ENCODE measurements around the gene RNF4.
A peak's percentile ranks its signal among the peaks of the same experiment; 100 is the strongest.
"Not testable (repeated sequence)": the region's sequence is repeated elsewhere in the genome, so short reads cannot be mapped to it uniquely, and the experiment has no call there.

RNF4 gene, protein sequence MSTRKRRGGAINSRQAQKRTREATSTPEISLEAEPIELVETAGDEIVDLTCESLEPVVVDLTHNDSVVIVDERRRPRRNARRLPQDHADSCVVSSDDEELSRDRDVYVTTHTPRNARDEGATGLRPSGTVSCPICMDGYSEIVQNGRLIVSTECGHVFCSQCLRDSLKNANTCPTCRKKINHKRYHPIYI

DNA sequence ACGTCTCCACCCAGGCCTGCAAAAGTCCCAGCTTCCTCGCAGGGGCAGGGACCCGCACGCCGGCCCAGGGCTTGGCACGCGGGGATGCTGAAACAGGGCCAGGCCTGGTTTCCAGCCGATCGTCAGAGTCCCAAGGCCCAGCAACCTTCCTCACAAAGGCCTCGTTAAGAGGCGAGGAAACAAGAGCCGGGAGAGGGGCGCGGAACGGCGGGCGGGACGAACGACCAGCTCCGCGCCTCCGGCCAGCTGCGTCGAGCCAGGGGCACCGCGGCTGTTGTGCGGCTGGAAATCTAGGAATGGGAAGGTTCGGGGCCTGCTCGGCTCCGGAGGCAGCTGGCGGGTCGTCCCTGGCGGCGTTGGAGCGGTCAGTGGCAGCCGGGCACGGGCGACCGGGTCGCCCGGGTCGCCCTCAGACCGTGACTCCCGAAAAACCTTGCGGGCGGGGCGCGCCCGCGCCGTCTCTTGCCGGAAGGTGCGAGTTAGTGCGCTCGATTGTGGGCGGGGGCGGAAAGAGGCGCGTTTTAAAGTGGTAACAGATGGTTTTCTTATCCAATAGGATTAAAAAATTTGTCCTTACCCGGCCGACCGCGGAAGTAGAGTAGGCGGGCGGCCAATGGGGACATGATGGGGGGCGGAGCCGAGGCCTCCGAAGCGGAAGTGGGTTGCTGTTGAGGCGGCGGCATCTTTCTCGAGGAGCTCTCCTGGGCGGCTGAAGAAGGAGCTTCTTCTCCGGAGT is at the start of gene RNF4:
RNF4 (plus strand) TSS at position 651 of the 736 bp plus-strand sequence. CDS start 21,388 bp downstream, outside the sequence.
- DNase-seq = peak; percentile 97

DNA sequence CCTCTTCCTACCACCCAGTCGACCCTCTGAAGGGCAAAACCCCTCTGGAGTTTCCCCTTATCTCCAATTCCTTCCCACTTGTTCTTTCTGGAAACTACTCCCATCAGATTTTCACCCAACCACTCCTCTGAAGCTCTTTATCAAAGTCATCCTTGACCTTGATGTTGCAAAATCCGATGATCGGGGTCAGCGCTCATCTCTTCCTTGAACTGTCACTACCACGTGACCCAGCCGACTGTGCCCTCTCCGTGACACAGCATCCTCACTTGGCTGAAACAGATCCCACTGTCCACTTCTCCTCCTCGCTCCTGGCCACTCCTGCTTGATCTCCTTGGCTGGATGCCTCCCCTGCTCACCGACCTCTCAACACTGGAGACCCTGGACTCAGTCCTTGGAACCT is 49.1 kb upstream of the RNF4 start:
- DNase-seq = peak; percentile 57

DNA sequence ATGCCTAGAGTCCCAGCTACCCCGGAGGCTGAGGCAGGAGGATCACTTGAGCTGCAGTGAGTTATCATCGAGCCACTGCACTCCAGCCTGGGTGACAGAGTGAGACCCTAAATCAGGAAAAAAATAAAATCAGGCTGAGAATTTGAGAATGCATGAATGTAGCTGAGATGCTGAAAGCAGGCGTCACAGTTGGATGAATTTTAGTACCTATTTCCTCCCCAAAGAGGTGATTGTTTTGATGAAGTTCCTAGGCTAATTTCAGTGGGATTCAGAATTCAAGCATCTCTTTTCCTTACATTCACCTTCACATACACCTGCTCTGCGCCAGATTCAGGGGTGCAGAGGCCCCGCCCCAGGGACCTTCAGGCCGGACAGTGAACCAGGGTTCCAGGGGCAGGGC is 47.0 kb upstream of the RNF4 start:
- DNase-seq = no peak

DNA sequence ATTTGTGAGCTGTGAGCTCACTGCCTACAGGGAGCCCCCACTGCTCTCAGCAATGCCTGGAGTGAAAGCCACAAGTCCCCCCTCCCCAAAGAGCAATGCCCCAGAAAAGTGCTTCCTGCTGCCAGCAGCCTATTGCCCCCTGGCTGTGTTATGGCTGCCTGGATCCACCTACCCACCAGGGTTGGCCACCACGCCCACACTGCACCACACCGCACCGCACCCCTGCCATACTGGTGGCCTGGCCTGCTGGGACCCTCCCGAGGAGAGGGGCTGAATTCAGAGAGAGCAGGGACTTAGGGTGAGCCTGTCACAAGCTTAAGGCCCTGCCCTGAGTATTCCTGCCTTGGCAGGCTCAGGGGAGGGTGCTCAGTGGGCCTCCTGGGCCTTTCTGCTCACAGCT is 45.8 kb upstream of the RNF4 start:
- DNase-seq = no peak

DNA sequence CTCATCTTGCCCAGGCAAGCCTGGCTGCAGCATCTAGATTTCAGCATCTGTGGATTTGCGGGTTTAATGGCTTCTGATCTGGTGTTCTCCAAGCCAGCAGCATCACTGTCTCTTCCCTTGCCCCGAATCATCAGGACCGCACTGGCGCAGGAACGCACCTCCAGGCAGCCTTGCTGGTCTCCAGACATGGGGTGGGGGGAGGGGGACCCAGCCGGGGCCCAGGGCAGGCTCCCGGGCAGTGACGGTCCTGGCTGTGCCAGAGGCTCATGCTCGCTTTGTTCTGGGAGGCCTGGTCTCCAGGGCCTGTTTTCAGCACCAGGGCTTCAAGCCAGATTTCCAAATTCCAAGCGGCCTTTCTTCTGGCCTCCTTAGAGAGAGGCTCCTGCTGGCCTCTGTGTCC is 45.2 kb upstream of the RNF4 start:
- DNase-seq = no peak

DNA sequence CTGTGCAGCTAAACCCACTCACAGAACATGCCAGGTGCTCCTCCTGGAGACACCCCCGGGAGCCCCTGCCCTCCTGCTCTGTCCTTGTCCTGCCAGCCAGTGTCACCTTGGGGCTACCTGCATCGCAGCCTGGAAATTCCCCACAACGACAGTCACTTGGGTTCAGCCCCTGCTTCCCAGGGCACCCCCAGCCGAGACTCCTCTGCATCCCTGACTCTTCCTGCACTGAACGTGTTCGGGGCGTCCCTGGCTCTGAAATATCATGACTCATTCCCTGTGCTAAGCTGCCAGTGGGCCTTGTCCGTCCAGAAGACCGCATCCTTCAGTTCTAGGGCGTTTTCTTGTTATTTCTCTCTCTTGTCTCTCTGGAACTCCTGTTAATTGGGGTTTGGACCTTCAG is 44.3 kb upstream of the RNF4 start:
- DNase-seq = no peak

DNA sequence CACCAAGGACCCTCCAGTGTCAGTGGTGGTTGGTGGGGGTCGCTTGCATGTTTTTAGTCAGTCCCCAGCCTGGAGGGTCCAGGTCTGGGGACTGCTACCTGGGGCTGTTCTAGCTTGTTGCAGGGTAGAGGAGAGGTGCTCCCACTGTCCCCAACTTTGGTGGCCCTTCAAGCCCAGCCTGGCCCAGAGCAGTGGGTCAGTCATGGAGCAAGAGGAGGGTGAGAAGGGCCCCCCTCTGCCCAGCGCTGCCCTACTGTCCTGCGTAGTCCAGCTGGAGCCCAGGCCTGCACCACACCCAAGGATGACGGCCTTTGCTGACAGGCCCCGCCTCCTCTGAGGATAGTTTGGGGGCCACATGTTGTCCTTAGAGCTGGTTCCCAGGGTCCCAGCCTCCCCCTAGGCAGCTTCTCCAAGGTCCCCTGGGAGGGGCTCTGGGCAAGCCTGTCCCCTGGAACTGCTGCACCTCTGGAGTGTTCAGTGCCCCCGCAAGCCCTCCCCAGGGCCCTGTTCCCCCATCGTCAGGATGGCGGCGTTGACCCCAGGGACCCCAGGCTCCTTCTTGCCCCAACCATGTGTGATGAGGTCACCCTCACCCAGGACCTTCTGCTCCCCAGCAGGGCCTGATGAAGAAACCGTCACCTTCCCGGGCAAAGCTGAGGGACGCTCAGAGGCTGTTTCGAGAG is 43.4 kb upstream of the RNF4 start:
- DNase-seq = no peak

DNA sequence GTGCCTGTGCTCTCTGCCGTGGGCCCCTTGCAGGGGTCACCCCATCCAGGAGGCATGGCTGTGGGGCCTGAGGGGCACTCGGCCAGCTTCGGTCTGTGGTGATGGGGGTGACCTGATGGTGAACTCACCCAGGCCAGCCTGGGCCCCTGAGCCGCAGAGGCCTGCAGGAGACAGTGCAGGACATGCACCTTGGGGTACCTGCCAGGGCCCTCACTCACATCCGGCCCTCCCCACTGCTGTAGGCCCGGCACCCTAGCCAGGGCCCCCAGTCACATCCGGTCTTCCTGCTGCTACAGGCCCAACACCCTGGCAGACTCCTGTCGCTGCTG is 42.9 kb upstream of the RNF4 start:
- no peak for DNase-seq

DNA sequence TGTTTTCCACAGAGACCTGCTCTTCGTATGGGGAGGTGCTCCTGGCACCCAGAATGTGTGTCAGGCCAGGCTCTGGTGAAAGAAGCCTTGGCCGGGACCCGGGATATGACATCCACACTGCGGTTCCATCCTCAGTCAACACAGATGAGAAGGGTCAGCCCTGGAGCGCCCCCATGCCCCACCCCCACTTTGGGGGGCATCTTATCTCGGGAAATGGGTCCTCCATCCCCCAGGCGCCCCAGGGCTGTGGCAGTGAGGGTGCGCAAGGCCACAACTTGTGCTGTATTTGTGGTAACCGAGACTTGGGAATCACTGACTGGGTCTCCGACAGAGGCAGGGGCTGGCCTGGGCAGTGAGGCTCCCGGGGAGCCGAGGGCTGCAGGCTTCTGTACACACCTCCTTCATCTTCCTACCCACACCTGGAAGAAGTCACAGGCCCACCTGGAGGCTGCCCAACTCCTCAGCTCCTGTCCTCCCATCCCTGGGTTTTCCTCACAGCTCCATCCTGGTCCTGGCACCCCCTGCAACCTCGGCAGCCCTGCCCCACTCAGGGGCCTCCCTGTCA is 42.1 kb upstream of the RNF4 start:
- no peak for DNase-seq

DNA sequence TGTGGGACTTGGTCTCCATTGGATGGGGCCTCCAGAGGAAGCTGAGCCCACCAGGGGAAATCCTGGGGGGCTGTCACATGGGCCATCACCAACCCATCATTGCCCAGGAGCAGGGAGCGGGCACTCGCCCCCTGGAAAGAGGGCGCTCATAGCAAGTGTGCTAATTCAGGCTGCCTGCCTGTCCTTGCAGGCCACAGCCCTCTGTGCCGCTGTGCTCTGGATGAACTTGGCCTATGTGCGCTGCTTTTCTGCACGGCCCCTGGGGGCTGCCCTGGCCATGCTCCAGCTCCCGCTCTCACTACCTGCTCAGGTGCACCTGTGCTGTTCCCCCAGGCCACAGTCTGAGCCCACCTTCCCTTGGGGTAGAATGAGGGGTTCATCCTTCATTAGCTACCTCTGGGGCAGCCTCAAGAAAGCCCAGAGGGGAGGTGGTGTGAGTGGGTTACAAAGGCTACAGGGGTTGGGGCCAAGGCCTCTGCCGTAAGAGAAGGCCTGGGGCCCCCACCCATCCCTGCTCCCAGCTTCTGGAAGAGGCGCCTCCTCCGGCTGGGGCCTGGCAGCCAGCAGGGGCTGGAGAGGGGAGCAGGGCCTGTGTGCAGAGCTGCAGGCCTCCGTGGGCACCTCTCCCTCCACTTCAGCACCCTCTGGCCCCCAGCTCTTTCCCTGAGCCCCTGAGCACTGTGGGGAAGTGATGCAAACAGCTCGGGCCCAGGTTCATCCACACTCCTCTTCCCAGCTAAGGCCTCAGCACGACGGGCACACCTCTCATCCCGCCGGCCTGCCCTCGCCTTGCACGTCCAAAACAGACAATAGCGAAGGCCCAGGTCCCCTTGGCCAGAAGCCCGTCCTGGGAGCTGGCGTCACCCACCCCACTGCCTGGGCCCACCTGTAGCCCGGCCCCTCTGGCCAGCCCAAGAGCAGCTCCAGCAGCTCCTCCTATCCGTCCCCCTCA is 41.2 kb upstream of the RNF4 start:
- DNase-seq = no peak

DNA sequence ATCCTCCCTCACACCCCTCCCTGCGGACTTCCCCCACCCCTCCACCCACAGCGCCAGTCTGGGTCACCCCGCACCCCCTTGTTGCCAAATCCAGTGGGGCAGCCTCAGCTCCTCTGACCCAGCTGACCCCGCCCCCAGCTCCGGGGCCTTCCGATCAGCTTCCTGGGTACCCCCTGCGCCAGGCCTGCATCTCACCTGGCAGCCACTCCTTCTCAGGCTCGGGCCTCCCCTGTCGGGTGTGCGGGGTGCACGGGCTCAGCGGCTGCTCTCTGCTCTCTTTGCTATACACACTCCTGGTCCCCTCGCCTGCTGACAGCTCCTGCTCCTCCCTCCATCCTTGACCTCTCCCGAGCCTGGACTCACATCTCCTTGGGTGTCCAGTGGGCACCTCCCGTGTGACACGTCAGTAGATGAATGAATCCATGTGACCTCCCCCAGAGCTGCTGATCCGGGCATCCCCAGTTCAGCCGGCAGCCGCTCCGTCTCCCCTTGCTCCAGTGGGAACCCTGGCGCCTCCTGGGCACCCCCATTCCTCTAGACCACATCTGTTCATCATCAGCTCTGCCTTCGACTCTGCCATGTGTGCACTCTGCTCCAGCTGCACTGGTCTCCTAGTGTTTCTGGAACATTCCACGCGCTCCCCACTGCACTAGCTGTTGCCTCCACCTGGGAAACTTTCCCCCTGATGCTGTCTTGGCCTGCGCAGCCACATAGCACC is 40.3 kb upstream of the RNF4 start:
- DNase-seq = no peak

DNA sequence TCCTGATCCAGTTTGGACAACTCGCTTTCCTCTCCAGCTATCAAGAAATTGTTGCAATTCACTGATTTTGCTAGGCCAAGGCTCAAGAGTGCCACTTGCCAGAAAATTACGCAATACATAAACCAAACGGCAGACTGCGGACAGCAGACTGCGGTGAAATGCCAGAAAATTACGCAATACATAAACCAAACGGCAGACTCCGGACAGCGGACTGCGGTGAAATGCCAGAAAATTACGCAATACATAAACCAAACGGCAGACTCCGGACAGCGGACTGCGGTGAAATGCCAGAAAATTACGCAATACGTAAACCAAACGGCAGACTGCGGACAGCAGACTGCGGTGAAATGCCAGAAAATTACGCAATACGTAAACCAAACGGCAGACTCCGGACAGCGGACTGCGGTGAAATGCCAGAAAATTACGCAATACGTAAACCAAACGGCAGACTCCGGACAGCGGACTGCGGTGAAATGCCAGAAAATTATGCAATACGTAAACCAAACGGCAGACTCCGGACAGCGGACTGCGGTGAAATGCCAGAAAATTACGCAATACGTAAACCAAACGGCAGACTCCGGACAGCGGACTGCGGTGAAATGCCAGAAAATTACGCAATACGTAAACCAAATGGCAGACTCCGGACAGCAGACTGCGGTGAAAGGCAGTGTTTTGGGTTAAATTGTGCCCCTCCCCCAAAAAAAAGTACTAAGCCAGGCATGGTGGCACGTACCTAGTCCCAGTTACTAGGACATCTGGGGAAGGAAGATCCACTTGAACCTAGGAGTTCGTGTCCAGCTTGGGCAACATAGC is 38.8 kb upstream of the RNF4 start:
- not testable (repeated sequence) for DNase-seq

DNA sequence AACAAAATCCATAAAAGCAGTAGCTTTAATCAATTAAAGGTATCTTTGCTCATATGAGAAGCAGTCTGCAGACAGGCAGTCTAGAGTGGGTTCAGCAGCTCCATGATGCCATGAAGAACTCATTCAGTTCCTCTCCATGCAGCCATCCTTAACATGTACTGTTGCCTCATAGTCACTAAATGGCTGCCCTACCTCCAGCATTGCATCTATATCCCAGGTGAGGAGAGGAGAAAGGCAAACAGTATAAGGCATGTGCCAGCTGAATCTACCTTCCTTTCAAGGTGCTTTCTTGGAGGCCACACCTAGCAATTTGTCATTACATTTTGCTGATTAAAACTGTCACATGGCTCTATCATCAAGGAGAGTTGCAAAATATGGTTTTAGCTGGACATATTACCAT is 36.9 kb upstream of the RNF4 start:
- no peak for DNase-seq

DNA sequence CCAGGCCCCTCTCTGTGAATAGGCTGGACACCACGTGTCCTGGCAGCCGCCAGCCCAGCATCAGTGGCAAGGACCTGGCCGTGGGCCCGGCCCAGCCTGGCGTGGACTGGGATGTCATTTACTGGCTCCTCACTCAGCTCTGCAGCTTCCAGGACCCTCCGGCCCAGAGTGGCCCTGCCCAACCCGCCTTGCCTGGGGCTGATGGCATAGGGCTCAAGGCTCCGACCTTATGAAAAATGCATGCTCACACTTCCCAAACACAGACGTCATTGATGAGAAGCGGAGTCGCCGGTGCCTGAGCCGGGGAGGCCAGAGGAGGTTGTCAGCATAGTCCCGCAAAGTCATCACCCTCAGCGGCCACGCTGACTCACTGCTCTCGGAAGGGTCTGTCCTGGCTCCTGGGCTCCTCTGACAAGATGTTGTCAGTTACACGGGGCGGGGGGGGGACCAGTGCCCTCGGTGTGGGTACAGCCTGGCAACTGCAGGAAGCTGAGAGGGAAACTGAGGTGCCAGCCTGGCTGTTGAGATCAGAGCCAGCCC is 35.8 kb upstream of the RNF4 start:
- peak; percentile 47 for DNase-seq

DNA sequence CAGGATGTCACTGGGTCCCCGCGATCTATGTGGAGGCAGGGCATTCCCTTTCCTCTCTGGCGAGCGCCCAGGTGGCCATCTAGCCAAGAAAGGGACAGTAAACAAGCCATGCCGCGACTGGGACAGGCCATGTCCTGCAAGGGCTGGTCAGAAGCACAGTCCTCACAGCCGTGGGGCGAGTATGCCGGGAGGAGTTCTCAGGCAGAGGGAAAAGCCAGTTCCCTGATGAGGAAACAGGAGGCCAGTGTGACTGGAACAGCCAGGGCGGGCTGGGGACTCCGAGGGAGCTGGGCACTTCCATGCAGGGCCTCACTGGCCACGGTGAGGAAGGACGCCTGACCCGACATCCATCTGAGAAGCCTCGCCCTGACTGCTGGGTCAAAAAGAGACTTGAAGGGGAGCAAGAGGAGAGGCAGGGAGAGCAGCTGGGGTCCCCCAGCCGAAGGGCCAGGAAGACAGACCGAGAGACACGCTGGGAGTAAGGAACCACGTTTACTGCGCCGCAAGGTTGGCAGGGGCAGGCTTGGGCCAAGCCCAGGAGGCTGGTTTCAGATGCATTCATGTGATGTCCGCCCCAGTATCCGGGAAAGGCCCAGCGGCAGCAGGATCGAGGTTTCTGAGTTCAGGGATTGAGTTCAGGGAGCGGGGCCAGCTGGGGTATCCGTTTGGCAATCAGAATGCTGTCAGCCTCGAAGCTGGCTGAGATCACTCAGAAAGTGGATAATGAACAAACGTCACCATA is 35.1 kb upstream of the RNF4 start:
- DNase-seq = no peak

DNA sequence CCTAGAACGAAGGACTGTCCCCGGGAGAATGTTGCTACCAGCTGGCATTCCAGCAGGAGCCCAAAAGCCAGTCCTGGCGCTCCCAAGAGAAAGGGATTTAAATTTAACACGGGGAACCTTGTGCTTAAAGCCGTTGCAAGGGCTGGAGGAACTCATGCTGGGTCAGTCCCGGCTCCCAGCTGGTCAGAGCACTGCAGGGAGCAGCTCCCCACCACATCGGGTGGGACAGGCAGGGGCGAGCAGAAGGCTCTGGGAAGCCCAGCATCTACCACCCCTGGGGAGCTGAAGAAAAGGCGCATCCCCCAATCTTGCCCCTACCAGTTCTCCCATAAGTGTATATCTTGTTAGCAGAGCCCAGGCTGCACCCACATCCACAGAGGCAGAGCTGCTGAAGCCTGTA is 34.5 kb upstream of the RNF4 start:
- no peak for DNase-seq

DNA sequence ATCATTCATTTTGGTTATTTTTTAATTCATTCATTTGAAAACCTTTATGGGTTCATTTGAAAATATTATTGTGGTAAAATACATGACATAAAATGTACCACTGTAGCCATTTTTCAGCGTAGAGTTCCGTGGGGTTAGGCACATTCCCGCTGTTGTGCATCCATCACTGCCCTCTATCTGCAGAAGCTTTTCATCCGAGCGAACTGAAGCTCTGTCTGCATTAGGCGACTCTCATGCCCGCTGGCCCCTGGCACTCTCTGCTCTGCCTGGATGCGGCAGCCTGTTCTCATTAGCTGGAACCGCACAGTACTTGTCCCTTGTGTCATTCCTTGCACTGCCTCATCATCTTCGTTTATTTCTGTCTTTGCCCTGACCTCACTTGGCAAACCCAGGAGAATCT is 32.6 kb upstream of the RNF4 start:
- peak; percentile 23 for DNase-seq

DNA sequence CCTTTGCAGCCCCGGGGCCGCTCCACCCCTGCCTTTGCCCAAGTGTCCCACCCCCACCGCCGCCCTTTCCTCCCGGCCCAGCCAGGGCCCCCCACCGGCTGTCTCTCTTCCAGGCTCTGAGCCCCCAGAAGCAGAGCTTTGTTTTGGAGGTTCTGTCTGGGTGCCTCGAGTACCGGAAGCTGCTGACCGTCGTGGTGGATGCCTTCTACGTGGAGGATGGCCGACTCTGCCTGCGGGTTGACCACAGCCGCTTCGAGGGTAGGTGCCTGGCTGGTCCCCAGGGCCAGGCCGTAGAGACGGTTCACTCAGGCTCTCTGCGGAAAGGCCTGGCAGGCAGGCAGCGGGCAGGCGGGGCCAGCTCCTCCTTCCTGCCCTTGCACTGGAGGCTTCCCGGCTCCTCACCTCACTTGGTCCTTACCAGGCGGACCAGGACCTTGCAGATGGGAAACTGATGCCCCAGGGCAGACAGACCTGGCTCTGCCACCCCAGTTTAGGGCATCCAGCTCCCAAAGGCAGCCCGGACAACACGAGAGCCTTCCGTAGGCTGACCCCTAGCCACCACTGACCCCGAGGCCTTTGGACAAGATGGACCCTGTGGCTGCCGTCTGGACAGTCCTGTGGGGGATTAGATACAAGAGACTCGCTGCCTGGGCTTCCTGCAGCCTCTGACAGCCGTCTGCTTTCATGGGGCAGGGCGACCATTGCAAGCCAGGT is 32.0 kb upstream of the RNF4 start:
- DNase-seq = no peak

DNA sequence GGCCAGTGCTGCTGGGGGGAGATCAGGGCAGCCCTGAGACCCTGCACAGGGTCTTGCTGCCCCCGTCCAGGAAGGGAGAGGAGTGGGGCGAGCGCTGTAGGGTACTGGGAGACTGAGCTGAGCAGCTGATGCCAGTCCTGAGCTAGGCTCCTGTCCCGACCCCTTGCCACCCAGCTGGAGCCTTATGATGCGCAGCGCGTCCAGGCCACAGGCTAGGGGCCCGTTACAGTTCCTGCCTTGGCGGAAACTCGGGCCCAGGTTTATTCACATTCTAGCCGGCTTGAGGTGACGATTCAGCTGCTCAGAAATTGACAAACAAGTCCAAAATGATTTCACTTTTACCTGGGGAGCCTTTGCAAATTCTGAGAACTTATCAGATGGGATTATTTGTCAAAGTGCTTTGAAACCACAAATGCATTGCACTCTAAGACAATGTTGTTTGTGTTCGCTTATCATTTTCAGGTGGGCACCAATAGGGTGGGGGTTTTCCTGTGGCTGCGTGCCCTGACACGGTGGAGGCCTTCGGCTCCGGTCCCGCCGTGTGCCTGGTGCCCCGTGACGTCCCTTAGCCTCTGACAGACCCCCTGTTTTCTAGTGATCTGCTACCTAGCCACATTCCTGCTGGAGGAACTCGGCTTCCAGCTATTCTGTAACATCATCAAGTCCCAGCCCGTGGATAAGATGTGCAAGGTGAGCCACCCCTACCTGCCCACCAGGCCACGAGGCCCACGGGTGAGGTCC is 31.3 kb upstream of the RNF4 start:
- no peak for DNase-seq
